ENCODE data around the gene C2CD2. TPM values are rescaled to one million over a fixed set of nuclear protein-coding genes. Genes with fewer than 3 reads are reported as not detected.

Gene C2CD2
- total and polyA plus RNA-seq, 2 experiments from 2014 or later = 4.5 to 16.2 TPM

DNA sequence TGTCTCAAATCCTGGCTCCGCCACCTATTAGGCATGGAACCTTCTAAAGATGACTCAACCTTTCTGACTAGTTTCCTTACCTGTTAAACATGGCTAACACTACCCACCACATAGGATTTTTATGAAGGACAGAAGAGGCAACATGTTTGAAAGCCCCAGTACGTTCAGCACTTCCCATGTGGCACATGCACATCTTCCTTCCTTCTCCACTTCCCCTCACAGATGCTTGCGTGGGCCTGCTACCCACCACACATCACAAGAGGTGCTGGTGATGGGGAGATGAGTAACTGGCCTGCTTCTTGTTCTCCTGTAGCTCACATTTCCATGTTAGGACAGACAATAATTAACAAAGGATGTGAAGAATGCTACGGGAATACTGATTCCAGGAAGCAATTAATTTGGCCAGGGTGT lies 49.2 kb upstream of the C2CD2 start:
- H3K36me3 ChIP-seq (ENCODE audit: insufficient read depth) = 0 out of 2 replicates have a peak, but pooled peaks cover 8% of the 10 kb centered on the region
- no peak overlapping the region for H3K27ac ChIP-seq (ENCODE audit: low read depth)
- no peak overlapping the region for H3K4me2 ChIP-seq
- TF ChIP-seq JUNB (IDR thresholded peaks at IDR 0.05; ENCODE audit: unreplicated experiment) (no peak), EZH2 (IDR thresholded peaks at IDR 0.05; ENCODE audit: low read depth, unreplicated experiment) (no peak)
- H3K4me1 ChIP-seq (ENCODE audit: insufficient read depth) = no peaks in the 10 kb centered on the region; the same call in none of the 2 replicates
- H3K36me3 Mint-ChIP-seq (ENCODE audit: low read depth) = peaks cover 47% of the 10 kb centered on the region
- no peak overlapping the region for H2AFZ ChIP-seq
- DNase-seq (ENCODE audit: low spot score) (no peak), ATAC-seq (no peak)
- H4K20me1 ChIP-seq (replicated peaks; ENCODE audit: insufficient read depth) = peaks cover 18% of the 10 kb centered on the region
- H3K4me3 Mint-ChIP-seq = no peak overlapping the region
- H3K4me3 ChIP-seq = no peak overlapping the region
- peaks cover 11% of the 10 kb centered on the region for H3K4me1 Mint-ChIP-seq
- peaks cover 68% of the 10 kb centered on the region for H3K79me2 ChIP-seq (replicated peaks; ENCODE audit: insufficient read depth)
- no peak overlapping the region for H3K27ac Mint-ChIP-seq
- H3F3A ChIP-seq (replicated peaks; ENCODE audit: low read depth) = no peaks in the 10 kb centered on the region
- H3K9me3 Mint-ChIP-seq = peaks cover 3% of the 10 kb centered on the region; the same call in 1 of the 3 replicates
- peaks cover 1% of the 10 kb centered on the region for H3K27me3 Mint-ChIP-seq (ENCODE audit: insufficient read depth, low read depth, poor library complexity)
- H3K27me3 ChIP-seq (ENCODE audit: insufficient read depth) = no peaks in the 10 kb centered on the region
- H3K9me2 ChIP-seq (ENCODE audit: insufficient read depth) = no peaks in the 10 kb centered on the region

DNA sequence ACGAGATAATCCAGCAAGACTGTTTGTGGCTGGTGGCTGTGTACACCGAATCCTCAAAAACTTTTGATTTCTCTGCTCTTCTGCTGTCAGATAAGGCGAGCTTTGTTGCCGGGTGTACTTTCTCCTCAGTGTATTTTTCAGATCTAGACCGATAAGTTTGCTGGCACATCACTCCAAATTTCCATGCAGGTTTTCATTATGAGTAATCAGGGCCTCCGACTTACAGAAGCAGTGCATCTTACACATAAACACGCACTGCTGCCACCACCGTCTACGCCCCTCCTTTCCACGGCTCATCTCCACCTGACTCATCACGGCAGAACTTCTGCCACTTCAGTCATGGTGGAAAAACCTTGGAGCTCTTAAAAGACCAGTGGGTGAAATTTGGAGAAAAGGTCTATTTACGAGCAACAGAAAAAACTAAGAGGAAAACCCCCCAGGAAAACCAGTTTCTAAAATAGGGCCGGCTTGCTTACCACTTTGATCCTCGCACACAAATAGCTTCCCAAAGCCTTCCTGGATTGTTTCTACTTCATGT lies 48.7 kb upstream of the C2CD2 start:
- peaks cover 47% of the 10 kb centered on the region for H3K36me3 Mint-ChIP-seq (ENCODE audit: low read depth)
- TF ChIP-seq ZNF114 (CRISPR knock-in tag; IDR thresholded peaks at IDR 0.05) = no peak
- TF ChIP-seq EZH2phosphoT487 (IDR thresholded peaks at IDR 0.05; ENCODE audit: unreplicated experiment) = no peak
- TF ChIP-seq CREB1 (CRISPR knock-in tag; IDR thresholded peaks at IDR 0.05; ENCODE audit: low read depth) = no peak
- no peak for TF ChIP-seq STAT1 (IDR thresholded peaks at IDR 0.05; ENCODE audit: unreplicated experiment)
- no peak for TF ChIP-seq POLR2AphosphoS5 (IDR thresholded peaks at IDR 0.05; ENCODE audit: low read depth)
- TF ChIP-seq, protein P1, sequence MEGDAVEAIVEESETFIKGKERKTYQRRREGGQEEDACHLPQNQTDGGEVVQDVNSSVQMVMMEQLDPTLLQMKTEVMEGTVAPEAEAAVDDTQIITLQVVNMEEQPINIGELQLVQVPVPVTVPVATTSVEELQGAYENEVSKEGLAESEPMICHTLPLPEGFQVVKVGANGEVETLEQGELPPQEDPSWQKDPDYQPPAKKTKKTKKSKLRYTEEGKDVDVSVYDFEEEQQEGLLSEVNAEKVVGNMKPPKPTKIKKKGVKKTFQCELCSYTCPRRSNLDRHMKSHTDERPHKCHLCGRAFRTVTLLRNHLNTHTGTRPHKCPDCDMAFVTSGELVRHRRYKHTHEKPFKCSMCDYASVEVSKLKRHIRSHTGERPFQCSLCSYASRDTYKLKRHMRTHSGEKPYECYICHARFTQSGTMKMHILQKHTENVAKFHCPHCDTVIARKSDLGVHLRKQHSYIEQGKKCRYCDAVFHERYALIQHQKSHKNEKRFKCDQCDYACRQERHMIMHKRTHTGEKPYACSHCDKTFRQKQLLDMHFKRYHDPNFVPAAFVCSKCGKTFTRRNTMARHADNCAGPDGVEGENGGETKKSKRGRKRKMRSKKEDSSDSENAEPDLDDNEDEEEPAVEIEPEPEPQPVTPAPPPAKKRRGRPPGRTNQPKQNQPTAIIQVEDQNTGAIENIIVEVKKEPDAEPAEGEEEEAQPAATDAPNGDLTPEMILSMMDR (conservative IDR thresholded peaks at IDR 0.05; ENCODE audit: low read depth in 2 of 2) = no peak
- TF ChIP-seq ZNF331 (CRISPR knock-in tag; IDR thresholded peaks at IDR 0.05; ENCODE audit: low read depth) = no peak
- TF ChIP-seq, protein P2, sequence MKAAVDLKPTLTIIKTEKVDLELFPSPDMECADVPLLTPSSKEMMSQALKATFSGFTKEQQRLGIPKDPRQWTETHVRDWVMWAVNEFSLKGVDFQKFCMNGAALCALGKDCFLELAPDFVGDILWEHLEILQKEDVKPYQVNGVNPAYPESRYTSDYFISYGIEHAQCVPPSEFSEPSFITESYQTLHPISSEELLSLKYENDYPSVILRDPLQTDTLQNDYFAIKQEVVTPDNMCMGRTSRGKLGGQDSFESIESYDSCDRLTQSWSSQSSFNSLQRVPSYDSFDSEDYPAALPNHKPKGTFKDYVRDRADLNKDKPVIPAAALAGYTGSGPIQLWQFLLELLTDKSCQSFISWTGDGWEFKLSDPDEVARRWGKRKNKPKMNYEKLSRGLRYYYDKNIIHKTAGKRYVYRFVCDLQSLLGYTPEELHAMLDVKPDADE (IDR thresholded peaks at IDR 0.05) = no peak
- TF ChIP-seq NANOG (IDR thresholded peaks at IDR 0.05; ENCODE audit: borderline replicate concordance) = no peak
- TF ChIP-seq, protein P3, sequence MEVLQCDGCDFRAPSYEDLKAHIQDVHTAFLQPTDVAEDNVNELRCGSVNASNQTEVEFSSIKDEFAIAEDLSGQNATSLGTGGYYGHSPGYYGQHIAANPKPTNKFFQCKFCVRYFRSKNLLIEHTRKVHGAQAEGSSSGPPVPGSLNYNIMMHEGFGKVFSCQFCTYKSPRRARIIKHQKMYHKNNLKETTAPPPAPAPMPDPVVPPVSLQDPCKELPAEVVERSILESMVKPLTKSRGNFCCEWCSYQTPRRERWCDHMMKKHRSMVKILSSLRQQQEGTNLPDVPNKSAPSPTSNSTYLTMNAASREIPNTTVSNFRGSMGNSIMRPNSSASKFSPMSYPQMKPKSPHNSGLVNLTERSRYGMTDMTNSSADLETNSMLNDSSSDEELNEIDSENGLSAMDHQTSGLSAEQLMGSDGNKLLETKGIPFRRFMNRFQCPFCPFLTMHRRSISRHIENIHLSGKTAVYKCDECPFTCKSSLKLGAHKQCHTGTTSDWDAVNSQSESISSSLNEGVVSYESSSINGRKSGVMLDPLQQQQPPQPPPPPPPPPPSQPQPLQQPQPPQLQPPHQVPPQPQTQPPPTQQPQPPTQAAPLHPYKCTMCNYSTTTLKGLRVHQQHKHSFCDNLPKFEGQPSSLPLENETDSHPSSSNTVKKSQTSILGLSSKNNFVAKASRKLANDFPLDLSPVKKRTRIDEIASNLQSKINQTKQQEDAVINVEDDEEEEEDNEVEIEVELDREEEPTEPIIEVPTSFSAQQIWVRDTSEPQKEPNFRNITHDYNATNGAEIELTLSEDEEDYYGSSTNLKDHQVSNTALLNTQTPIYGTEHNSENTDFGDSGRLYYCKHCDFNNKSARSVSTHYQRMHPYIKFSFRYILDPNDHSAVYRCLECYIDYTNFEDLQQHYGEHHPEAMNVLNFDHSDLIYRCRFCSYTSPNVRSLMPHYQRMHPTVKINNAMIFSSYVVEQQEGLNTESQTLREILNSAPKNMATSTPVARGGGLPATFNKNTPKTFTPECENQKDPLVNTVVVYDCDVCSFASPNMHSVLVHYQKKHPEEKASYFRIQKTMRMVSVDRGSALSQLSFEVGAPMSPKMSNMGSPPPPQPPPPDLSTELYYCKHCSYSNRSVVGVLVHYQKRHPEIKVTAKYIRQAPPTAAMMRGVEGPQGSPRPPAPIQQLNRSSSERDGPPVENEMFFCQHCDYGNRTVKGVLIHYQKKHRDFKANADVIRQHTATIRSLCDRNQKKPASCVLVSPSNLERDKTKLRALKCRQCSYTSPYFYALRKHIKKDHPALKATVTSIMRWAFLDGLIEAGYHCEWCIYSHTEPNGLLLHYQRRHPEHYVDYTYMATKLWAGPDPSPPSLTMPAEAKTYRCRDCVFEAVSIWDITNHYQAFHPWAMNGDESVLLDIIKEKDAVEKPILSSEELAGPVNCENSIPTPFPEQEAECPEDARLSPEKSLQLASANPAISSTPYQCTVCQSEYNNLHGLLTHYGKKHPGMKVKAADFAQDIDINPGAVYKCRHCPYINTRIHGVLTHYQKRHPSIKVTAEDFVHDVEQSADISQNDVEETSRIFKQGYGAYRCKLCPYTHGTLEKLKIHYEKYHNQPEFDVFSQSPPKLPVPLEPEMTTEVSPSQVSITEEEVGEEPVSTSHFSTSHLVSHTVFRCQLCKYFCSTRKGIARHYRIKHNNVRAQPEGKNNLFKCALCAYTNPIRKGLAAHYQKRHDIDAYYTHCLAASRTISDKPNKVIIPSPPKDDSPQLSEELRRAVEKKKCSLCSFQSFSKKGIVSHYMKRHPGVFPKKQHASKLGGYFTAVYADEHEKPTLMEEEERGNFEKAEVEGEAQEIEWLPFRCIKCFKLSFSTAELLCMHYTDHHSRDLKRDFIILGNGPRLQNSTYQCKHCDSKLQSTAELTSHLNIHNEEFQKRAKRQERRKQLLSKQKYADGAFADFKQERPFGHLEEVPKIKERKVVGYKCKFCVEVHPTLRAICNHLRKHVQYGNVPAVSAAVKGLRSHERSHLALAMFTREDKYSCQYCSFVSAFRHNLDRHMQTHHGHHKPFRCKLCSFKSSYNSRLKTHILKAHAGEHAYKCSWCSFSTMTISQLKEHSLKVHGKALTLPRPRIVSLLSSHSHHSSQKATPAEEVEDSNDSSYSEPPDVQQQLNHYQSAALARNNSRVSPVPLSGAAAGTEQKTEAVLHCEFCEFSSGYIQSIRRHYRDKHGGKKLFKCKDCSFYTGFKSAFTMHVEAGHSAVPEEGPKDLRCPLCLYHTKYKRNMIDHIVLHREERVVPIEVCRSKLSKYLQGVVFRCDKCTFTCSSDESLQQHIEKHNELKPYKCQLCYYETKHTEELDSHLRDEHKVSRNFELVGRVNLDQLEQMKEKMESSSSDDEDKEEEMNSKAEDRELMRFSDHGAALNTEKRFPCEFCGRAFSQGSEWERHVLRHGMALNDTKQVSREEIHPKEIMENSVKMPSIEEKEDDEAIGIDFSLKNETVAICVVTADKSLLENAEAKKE (CRISPR knock-in tag; IDR thresholded peaks at IDR 0.05) = no peak
- no peak for TF ChIP-seq JUNB (IDR thresholded peaks at IDR 0.05; ENCODE audit: unreplicated experiment)
- TF ChIP-seq EZH2 (IDR thresholded peaks at IDR 0.05; ENCODE audit: low read depth, unreplicated experiment) = no peak

More for the DNA sequence above, 48.7 kb upstream of the C2CD2 start:
- no peak for ATAC-seq
- Mint-ChIP-seq H3K9me3 (peaks cover 3% of the 10 kb centered on the region; the same call in 1 of the 3 replicates), H3K4me1 (peaks cover 10% of the 10 kb centered on the region), H3K27ac (no peak overlapping the region), H3K4me3 (no peak overlapping the region), H3K27me3 (ENCODE audit: insufficient read depth, low read depth, poor library complexity) (no peaks in the 10 kb centered on the region)
- Histone ChIP-seq H3K4me3 (no peak overlapping the region), H3K27ac (ENCODE audit: low read depth) (no peak overlapping the region), H3K79me2 (replicated peaks; ENCODE audit: insufficient read depth) (peaks cover 64% of the 10 kb centered on the region), H3K27me3 (ENCODE audit: insufficient read depth) (no peaks in the 10 kb centered on the region), H2AFZ (no peak overlapping the region), H3F3A (replicated peaks; ENCODE audit: low read depth) (no peaks in the 10 kb centered on the region), H4K20me1 (replicated peaks; ENCODE audit: insufficient read depth) (peaks cover 18% of the 10 kb centered on the region), H3K4me1 (ENCODE audit: insufficient read depth) (no peaks in the 10 kb centered on the region; the same call in none of the 2 replicates), H3K4me2 (no peak overlapping the region), H3K9me2 (ENCODE audit: insufficient read depth) (no peaks in the 10 kb centered on the region), H3K36me3 (ENCODE audit: insufficient read depth) (0 out of 2 replicates have a peak, but pooled peaks cover 8% of the 10 kb centered on the region)
- DNase-seq (ENCODE audit: low spot score) = no peak
